Activated T-helper 17 cell treated with anti-CD3 and anti-CD28 coated beads, Interleukin-2, amount 50 U/mL, for 72 hours (primary cell): ENCODE data around the gene ZNF543. TPM values are rescaled to one million over a fixed set of nuclear protein-coding genes. Genes with fewer than 3 reads are reported as not detected.

Source experiments
- total RNA-seq, 2 donors: library from RNA; stranded (reverse); gene quantifications; one replicate each; pipeline ENCODE4 v1.2.3, GENCODE V29; 2022

Gene ZNF543
- total RNA-seq, 2 donors from 2014 or later, result 6.6 to 6.7 TPM

Other genes starting within 250 kb of the ZNF543 start
- not detected for gene USP29, start 200.5 kb upstream of the ZNF543 start, total RNA-seq
- not detected for gene ZIM3, start 175.3 kb upstream of the ZNF543 start, total RNA-seq
- not detected for gene DUXA, start 153.0 kb upstream of the ZNF543 start, total RNA-seq
- gene ZNF264, start 129.0 kb upstream of the ZNF543 start, total RNA-seq, result 10 to 100 TPM; 23.7 to 51.0 TPM
- gene AURKC, start 89.4 kb upstream of the ZNF543 start, total RNA-seq, result 1 to 10 TPM; 2.1 to 3.5 TPM
- gene ZNF805, start 79.8 kb upstream of the ZNF543 start, total RNA-seq, result 10 to 100 TPM in 1 of 2 donors, 1 to 10 TPM in 1; 9.1 to 16.7 TPM
- 100 to 1,000 TPM in 1 of 2 donors, 10 to 100 TPM in 1; 90.0 to 130 TPM for gene ZNF460, start 40.0 kb upstream of the ZNF543 start, total RNA-seq
- gene ZNF304, start 30.8 kb downstream of the ZNF543 start, total RNA-seq, result 1 to 10 TPM; 5.3 to 6.4 TPM
- gene TRAPPC2B, start 43.1 kb downstream of the ZNF543 start, total RNA-seq, result 1 to 10 TPM; 4.5 to 8.8 TPM
- gene ZNF547, start 43.1 kb downstream of the ZNF543 start, total RNA-seq, result 1 to 10 TPM; 2.7 to 5.4 TPM
- 10 to 100 TPM; 19.4 to 48.5 TPM for gene ZNF548, start 69.4 kb downstream of the ZNF543 start, total RNA-seq
- gene ZNF17, start 90.7 kb downstream of the ZNF543 start, total RNA-seq, result 10 to 100 TPM in 1 of 2 donors, 1 to 10 TPM in 1; 8.3 to 12.0 TPM
- 10 to 100 TPM; 13.8 to 15.0 TPM for gene ZNF749, start 114.9 kb downstream of the ZNF543 start, total RNA-seq
- gene VN1R1, start 136.7 kb downstream of the ZNF543 start, total RNA-seq, result under 1 TPM in 1 of 2 donors, not detected in 1; 0.37 TPM
- gene ZNF772, start 157.1 kb downstream of the ZNF543 start, total RNA-seq, result 1 to 10 TPM; 2.8 to 4.5 TPM
- 1 to 10 TPM; 4.7 to 8.5 TPM for gene ZNF419, start 167.3 kb downstream of the ZNF543 start, total RNA-seq
- 1 to 10 TPM; 3.8 to 6.2 TPM for gene ZNF773, start 179.5 kb downstream of the ZNF543 start, total RNA-seq
- gene ZNF549, start 206.9 kb downstream of the ZNF543 start, total RNA-seq, result 1 to 10 TPM; 3.2 to 4.9 TPM
- 1 to 10 TPM; 8.9 to 10.0 TPM for gene ZNF550, start 239.4 kb downstream of the ZNF543 start, total RNA-seq